Kidney epithelial cell (primary cell): ENCODE data around the gene POLN. TPM values are rescaled to one million over a fixed set of nuclear protein-coding genes. Genes with fewer than 3 reads are reported as not detected.

Experiments used
- DNase-seq: peaks from one replicate; pipeline ENCODE4 v3.0.0-alpha.2; 2010; ENCODE audit warnings: low read depth
- H3K27me3 ChIP-seq: 2 replicates; pipeline ENCODE4 v1.6.0; 2011; ENCODE audit warnings: low read length; ENCODE audit not compliant: control insufficient read depth, insufficient read depth
- H3K36me3 ChIP-seq: 2 replicates; pipeline ENCODE4 v1.5.1; 2011; ENCODE audit warnings: low read length; ENCODE audit not compliant: control insufficient read depth, insufficient read depth
- H3K4me3 ChIP-seq: 2 replicates; pipeline ENCODE4 v1.5.1; 2011; ENCODE audit warnings: low read depth, mild to moderate bottlenecking, control low read depth, low read length
- total RNA-seq: library from RNA; depleted of rRNA; stranded (reverse); fragments of >200 nt; gene quantifications from 2 replicates; pipeline ENCODE4 v1.2.3, GENCODE V29; 2015
- TF ChIP-seq, protein P1 (sequence below): IDR thresholded peaks from 2 replicates; pipeline ENCODE4 v1.5.1; 2011; ENCODE audit warnings: mild to moderate bottlenecking, moderate library complexity, low read length, control low read depth, inconsistent platforms; ENCODE audit not compliant: insufficient read depth, poor library complexity, severe bottlenecking

POLN gene
- total RNA-seq, 1 donor from 2014 or later: 0.38 TPM

GRCh38 chr4:2272828-2273120 is 30.9 kb upstream of the POLN start:
- no peak overlapping the region for H3K4me3 ChIP-seq
- no peak for DNase-seq
- peaks cover 11% of the 10 kb centered on the region for H3K27me3 ChIP-seq
- no peaks in the 10 kb centered on the region for H3K36me3 ChIP-seq
- TF ChIP-seq, protein P1, sequence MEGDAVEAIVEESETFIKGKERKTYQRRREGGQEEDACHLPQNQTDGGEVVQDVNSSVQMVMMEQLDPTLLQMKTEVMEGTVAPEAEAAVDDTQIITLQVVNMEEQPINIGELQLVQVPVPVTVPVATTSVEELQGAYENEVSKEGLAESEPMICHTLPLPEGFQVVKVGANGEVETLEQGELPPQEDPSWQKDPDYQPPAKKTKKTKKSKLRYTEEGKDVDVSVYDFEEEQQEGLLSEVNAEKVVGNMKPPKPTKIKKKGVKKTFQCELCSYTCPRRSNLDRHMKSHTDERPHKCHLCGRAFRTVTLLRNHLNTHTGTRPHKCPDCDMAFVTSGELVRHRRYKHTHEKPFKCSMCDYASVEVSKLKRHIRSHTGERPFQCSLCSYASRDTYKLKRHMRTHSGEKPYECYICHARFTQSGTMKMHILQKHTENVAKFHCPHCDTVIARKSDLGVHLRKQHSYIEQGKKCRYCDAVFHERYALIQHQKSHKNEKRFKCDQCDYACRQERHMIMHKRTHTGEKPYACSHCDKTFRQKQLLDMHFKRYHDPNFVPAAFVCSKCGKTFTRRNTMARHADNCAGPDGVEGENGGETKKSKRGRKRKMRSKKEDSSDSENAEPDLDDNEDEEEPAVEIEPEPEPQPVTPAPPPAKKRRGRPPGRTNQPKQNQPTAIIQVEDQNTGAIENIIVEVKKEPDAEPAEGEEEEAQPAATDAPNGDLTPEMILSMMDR: no peak

- Histone ChIP-seq H3K4me3 (no peak overlapping the region), H3K27me3 (peaks cover 11% of the 10 kb centered on the region), H3K36me3 (no peaks in the 10 kb centered on the region)
- DNase-seq: no peak
- TF ChIP-seq, protein P1: no peak
Observed at GRCh38 chr4:2272026-2272827, 30.3 kb upstream of the POLN start.

GRCh38 chr4:2271279-2272025 is 29.5 kb upstream of the POLN start:
- TF ChIP-seq, protein P1: no peak
- Histone ChIP-seq H3K36me3 (no peaks in the 10 kb centered on the region), H3K4me3 (no peak overlapping the region), H3K27me3 (peaks cover 11% of the 10 kb centered on the region)
- no peak for DNase-seq

DNA sequence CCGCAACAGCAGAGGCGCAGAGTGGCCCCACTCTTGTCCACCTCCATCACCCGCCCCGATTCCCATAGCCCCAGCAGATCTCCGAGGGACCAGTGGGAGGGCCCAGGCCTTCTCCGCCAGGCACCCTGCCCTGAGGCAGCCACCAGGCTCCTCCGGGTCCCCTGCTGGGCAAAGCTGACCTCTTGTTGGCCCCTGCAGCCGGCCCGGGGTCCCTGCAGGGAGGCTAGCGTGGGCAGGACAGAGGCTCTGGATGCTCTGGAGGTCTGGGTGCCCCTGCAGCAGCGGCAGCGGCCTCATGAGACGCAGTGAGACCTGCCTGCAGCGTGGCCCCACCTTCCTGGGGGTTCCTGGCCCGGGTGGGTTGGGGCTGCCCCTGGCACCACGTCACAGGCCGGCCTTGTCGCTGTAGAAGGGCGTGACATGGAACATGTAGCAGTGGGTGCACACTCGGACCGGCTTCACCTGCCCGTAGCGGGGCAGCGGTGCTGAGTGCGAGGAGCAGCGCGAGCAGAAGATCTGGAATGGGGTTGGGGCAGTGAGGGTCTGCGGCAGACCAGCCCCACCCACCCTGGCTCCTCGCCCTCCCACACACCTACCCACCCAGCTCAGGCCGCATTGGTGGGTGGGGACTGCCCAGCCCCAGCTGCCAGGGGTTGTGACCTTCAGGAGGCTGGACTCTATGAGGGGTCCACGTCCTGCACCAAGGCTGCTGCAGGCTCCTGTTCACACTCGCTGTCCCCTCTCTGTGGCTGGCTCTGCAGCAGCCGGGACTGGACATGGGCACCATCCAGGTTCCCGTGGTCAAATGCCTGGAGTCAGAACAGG is 28.6 kb upstream of the POLN start:
- TF ChIP-seq, protein P1: no peak

GRCh38 chr4:2269618-2270163 is 27.8 kb upstream of the POLN start:
- peaks cover 11% of the 10 kb centered on the region for H3K27me3 ChIP-seq
- TF ChIP-seq, protein P1: no peak

More for the DNA sequence above, 28.6 kb upstream of the POLN start:
- Histone ChIP-seq H3K36me3 (no peaks in the 10 kb centered on the region), H3K27me3 (peaks cover 11% of the 10 kb centered on the region), H3K4me3 (no peak overlapping the region)
- DNase-seq: no peak

More at GRCh38 chr4:2269618-2270163, 27.8 kb upstream of the POLN start:
- Histone ChIP-seq H3K36me3 (no peaks in the 10 kb centered on the region), H3K4me3 (no peak overlapping the region)
- no peak for DNase-seq
